GM21786 (cell line): ENCODE measurements around the gene POTEF.
A peak's percentile ranks its signal among the peaks of the same experiment; 100 is the strongest.
"Not testable (repeated sequence)": the region's sequence is repeated elsewhere in the genome, so short reads cannot be mapped to it uniquely, and the experiment has no call there.

ENCODE experiments used
- ATAC-seq: cut with Tn5 transposase; IDR thresholded peaks from one replicate; pipeline ENCODE4 v1.9.1; 2021; ENCODE audit not compliant: unreplicated experiment

Gene POTEF

DNA sequence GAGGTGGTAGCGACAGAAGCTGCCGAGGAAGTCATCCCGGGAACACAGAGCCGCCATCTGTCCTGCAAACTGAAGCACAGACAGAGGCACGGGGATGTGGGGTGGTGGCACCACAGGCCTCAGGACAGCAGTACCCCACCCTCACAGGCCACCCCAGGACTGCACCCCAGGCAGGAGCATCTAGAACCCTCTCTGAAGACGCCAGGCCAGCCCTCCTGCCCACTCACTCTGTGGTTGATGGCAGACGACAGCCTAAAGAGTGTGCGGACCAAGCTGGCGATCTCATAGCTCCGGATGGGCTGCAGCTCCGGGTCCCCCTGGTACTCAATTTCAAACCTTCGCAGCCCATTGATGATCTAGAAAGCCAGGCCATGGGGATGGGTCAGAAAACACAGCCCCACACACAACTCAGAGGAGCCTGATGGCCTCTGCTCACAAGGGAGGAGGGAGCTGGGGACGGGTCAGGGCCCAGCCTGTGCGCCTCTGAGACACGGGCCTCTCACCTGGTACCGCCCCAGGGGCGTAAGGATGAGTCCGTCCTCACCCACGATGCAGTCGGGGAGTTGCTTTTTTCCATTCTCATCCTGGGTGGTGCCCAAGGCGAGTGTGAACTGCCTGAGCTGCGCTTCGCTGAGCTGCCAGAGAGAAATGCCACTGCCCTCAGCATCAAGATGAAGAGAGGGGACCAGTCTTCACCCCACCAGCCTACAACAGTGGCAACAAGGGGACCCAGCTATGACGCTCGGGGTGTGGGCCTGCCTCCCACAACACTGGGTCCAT, 24.0 kb upstream of the POTEF start:
- ATAC-seq = no peak

- ATAC-seq = not testable (repeated sequence)
Observed at GRCh38 chr2:130152136-130152815, 23.3 kb upstream of the POTEF start.

GRCh38 chr2:130151145-130151512, 22.1 kb upstream of the POTEF start:
- ATAC-seq = not testable (repeated sequence)

- no peak for ATAC-seq
Observed at GRCh38 chr2:130150181-130151144, 21.4 kb upstream of the POTEF start.

DNA sequence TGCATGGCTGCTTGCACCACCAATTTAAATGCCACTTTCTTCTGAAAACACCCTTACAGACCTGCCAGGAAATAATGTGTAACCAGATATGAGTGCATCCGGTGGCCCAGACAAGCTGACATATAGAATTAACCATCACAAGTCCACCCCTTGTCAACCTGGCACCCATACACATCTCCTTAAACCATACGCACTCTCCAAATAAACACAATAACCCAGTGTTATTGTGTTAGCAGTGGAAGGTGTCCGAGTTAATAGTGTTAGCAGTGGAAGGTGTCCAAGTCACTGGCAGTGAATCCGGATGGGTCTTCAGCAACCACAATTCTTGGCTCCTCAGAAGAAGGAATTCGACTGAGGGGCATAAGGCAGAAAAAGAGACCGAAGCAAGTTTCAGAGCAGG, 19.5 kb upstream of the POTEF start:
- ATAC-seq = not testable (repeated sequence)

DNA sequence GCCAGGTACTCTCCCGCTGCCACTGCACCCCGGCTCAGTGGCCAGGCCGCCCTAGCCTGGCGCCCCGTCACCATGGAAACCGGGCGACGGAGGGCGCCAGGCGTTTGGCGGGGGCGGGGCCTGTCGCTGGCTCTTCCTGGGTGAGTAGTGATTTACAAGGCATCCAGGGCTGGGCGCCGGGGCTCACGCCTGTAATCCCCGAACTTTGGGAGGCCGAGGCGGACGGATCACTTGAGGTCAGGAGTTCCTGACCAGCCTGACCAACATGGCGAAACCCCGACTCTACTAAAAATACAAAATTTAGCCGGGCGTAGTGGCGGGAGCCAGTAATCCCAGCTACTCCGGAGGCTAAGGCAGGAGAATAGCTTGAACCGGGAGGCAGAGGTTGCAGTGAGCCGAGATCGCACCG, 16.0 kb upstream of the POTEF start, which contains the start of gene CCDC74B:
Gene CCDC74B (minus strand): TSS at position 107 of the 409 bp plus-strand sequence. CDS start 116 bp downstream, outside the sequence.
- ATAC-seq = peak; percentile 90

DNA sequence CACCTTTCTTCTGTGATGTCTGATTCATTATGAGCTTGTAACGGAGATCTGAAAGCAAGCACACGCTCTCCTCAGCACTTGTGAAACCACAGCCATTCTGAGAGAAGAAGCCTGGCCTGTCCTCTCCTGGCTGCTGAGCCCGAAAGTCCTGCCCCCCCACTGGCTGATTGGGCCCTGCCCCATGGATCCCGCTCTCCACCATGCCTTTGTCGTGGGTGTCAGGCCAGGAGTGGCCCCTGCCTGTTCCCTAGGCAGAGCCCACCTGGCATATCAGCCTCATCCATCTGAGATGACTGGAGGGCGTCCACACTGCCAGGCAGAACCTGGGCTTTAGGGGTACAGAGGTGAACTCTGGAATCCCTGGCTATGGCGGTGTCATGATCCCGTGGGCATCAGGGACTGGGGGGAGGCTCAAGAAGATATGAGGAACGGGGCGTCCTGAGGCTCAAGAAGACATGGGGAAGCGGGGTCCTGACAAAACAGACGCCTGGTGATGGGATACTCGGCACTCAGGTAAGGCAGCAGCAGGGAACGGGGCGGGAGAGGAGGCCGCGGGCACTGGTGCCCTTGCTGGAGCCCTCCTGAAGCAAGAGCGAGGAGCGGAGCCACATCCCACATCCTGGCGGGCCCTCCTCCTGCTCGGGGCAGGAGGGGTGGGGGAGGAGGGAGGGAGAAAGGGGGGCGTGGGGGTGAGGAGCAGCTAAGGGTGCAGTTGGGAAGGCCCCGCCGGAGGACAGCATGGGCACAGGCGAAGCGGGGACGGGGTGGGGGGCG, 14.4 kb upstream of the POTEF start:
- ATAC-seq = not testable (repeated sequence)

DNA sequence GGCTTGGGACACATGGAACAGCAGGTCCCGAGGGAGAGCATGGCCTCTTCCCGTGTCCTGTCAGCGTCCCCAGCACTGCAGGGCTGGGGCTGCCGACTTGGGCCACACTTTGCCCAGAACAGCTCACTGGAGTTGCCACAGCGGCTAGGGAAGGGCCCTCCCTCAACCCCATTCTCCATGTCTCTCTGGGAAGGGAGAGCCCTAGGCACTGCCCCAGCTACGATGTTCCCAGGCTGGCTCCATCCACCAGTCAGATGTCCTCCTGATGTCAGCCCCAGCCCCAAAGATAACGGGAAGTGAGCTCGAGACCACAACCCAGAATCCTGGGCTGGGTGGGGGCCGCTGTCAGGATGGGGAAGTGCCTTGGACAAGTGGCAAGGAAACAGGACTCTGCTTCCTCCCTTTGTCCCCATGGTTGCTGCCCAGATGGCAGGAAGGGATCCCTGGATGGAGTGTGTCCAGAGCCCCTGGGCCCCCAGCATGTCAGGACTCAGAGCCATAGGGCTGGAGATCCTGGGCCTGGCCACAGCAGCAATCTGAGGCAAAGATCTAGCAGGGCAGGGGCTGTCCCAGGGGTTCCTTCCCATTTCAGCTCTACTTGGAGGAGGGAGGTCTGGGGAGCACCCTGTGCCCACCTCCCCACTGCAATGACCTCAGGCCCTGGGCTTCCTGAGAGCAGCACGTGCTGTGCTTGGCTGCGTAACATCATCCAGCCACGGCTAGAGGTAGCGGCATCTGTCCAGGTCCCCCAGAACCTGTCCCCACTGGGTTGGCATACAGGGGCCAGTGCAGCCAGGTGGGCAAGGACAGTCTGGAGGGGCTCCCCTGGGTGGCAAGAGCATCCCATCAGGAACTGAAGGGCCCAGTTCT, 13.6 kb upstream of the POTEF start:
- ATAC-seq = not testable (repeated sequence)

- ATAC-seq = not testable (repeated sequence)
Observed at GRCh38 chr2:130141645-130142370, 12.8 kb upstream of the POTEF start.

DNA sequence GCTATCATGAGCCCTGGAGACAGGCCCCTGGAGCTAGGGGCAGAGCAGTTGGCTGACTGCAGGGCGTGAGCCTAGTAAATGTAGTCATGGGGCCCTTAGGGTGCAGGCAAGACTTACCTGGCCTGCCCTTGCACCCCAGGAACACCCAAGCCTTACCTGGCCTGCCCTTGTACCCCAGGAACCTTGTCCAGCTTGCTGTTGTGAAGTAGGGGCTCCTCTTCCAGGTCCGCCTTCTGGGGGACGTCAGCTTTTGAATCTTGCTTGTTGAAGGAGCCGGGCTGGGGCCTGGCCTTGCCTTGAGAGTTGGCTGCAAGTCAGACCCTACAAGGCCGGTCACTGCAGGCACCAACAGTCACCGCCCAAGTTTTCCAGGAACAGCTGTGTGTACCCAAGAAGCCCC, 12.0 kb upstream of the POTEF start:
- ATAC-seq = not testable (repeated sequence)

- not testable (repeated sequence) for ATAC-seq
Observed at GRCh38 chr2:130140516-130140915, 11.5 kb upstream of the POTEF start.

- not testable (repeated sequence) for ATAC-seq
Observed at GRCh38 chr2:130139331-130140280, 10.6 kb upstream of the POTEF start.

GRCh38 chr2:130138841-130139251, 9.8 kb upstream of the POTEF start:
- not testable (repeated sequence) for ATAC-seq

DNA sequence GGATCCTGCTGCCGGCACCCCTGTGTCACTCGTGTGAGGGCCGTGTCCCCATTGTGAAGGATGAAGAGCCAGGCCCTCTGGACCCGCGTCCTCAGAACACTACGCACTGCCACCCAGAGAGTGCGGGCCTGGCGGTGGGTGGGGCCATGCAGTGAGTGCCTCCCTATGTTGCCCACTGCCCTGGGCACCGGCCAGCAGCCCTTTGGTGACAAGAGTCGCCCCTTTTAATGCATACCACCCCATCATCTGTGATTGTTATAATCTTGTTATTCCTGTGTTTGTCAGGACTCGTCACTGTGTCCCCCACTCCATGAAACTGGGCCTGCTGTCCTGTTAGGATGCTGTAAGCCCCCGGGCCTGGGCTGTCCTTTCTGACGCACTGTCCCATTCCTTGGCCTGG, 9.3 kb upstream of the POTEF start:
- ATAC-seq = not testable (repeated sequence)

GRCh38 chr2:130137118-130137517, 8.1 kb upstream of the POTEF start:
- not testable (repeated sequence) for ATAC-seq

DNA sequence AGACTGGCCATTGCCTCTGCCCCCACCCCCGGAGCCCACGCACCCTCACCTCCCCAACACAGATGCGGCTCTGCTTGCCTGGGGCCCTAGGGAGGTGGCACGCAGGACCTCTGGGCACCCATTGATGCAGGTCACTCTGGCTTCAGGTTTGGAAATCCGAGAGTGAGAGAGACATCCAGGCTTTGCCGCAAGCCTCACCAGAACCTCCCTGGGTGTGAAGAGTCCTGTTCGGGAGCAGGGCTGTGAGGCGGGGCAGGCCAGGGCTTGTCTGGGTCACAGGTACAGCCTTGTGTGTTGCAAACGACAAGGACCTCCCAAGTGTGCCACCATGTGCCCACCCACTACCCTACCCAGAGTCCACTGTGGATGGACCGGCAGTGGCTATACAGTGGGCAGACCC, 7.5 kb upstream of the POTEF start:
- not testable (repeated sequence) for ATAC-seq

DNA sequence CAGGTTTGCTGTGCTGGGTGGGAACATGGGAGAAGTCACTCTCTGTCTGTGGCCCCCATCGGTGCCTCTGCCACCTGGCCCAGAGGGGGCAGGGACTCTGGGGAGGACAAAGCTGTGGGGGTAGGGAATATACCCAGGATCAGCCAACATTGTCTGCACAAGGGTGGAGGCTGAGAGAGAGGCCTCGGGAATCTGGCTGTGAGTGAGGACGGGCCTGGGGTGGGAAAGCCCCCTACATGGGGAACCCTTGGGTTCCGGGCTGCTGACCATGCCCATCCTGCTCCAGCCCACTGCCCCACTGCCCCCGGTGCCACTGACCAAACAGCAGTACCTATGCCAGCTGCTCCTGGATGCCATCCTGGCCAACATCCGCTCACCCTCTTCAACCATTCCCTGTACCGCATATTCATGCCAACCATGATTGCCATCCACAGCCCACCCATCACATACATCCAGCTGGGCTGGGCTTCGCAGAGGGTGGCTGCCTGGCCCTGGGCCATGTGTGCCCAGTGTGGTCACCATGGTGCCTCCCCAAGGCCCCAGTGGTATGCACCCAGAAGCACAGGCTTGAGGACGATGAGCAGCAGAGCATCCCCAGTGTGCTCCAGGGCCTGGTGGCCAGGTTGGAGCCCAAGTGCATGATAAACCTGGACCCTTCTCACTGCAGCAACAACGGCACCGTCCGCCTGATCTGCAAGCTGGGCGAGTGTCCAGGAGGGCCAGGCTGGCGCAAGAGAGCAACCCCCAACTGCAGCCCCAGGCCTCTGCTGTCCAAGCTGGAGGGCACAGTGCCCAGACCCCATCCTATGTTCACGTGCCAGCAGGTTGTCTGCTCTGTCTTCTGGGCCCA, 6.9 kb upstream of the POTEF start:
- ATAC-seq = no peak
